HG03097 (cell line): ENCODE results near the gene STYXL1.

Experiments used
- ATAC-seq: cut with Tn5 transposase; IDR thresholded peaks from one replicate; pipeline ENCODE4 v1.9.1; 2021; ENCODE audit not compliant: unreplicated experiment, low FRiP score

The STYXL1 gene

GRCh38 chr7:75962607-75963380 lies 85.0 kb downstream of the STYXL1 start:
- ATAC-seq: no peak

- ATAC-seq: no peak
These were observed 86.6 kb downstream of the STYXL1 start for GRCh38 chr7:75961218-75961617.

- ATAC-seq: no peak
These were observed 87.4 kb downstream of the STYXL1 start for GRCh38 chr7:75960372-75960771.

DNA sequence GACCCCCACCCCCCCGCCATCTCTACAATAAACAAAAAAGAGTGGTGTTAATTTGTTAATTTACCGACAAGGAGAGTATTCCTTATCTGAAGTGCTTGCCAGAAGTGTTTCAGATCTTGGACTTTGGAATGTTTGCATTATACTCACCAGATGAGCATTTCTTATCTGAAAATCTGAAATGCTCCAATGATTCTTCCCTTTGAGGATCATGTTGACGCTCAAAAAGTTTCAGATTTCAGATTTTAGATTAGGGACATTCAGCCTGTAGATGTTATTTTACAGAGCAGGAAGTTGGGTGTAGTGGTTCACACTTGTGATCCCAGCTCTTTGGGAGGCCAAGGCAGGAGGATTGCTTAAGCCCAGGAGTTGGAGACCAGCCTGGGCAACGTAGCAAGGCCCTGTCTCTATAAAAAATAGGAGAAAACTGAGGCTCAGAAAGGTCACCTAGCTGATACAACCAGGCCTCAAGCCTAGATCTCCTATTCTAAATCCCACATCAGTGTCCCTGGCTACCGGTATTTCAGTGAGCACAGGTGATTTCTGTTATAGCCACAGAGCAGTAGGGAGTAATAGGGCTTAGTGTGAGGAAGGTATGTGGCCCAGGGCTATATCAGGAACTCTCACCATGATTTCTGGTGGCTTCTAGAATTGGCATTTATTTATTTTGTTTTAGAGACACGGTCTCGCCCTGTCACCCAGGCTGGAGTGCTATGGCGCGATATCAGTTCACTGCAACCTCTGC lies 88.8 kb downstream of the STYXL1 start:
- ATAC-seq: no peak

GRCh38 chr7:75957021-75957736 lies 90.6 kb downstream of the STYXL1 start:
- ATAC-seq: no peak

DNA sequence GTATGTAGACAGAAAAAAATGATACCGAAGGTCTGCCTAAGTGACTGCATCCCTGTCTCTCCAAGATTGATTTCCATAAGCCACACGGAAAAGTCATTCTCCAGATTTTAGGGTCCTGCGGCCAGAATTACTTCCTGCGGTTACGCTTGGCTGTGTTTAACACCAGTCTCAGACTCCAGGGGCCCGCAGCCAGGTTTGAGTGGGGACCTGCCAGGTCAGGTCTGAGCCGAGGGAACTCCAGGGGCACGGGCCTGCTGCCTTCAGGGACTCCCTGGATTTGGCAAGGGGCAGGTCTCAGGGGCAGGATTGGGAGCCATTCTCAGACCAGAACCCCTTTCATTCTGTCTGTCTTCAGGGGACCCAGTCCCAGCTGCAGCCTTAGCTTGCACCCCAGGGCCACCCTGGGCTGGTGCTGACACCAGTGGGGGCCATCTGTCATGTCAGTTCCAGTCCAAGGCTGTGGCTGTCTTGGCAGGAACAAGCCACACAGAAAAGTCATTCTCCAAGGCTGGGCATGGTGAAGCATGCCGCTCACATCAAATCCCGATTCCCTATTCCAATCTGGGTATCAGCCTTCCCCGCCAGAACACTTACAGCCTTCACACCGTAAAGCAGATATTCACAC lies 92.4 kb downstream of the STYXL1 start:
- ATAC-seq: no peak

- no peak for ATAC-seq
These were observed 93.9 kb downstream of the STYXL1 start for GRCh38 chr7:75953931-75954330.

- no peak for ATAC-seq
These were observed 94.4 kb downstream of the STYXL1 start for GRCh38 chr7:75953431-75953830.

GRCh38 chr7:75951506-75951905 lies 96.3 kb downstream of the STYXL1 start:
- no peak for ATAC-seq

DNA sequence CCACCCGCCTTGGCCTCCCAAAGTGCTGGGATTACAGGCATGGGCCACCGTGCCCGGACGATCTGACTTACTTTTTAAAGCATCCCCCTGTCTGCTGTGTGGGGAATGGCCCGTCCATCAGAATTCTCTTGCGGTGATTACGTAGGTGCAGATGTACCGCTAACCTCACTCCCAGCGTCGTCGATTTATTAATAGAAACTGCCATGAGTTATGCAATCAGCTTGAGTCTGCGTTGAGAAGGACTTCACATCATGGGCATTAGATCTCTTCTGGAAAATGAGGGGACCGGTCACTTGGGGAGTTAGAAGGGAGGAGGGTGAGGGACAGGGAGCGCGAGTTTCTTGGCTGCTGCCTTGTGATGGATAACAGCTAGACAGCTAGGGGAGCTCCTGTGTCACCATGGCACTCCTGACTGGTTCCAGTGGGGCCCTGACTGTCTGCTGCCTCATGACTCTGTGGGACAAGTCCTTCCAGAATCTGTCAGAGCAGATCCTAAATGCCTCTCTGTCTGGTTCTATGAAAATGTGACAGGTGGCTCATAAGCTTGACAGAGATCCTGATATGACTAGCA lies 97.6 kb downstream of the STYXL1 start:
- ATAC-seq: no peak

DNA sequence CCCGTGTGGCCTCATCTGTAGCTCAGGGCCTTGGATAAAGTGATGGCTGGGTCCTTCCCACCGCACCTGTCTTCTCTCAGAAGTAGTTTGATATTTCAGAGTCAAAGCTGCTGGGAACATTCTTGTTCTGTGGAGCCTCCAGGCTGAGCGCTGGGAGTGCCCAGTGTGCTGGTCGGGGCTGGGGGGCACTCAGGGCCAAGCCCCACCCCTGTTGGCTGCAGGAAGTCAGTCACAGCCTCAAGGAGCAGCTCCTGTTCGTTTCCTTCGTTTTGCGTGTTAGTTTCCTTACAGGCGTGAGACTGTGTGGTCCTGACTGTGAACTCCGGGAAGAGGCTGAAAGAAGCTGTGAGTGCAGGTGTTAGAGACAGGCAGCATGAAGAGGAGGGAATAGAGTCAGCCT lies 99.6 kb downstream of the STYXL1 start:
- ATAC-seq: no peak
